ENCODE results near the gene CNNM3.
A peak's percentile ranks its signal among the peaks of the same experiment; 100 is the strongest.
"Not testable (repeated sequence)": the region's sequence is repeated elsewhere in the genome, so short reads cannot be mapped to it uniquely, and the experiment has no call there.

Gene CNNM3

GRCh38 chr2:96798733-96799622 lies 17.1 kb upstream of the CNNM3 start:
- no peak for DNase-seq (ENCODE audit: low read depth in 2 of 3, low spot score in 1 of 3)

- no peak for DNase-seq (ENCODE audit: low read depth in 2 of 3, low spot score in 1 of 3)
Observed at GRCh38 chr2:96799623-96799935, 16.5 kb upstream of the CNNM3 start.

DNA sequence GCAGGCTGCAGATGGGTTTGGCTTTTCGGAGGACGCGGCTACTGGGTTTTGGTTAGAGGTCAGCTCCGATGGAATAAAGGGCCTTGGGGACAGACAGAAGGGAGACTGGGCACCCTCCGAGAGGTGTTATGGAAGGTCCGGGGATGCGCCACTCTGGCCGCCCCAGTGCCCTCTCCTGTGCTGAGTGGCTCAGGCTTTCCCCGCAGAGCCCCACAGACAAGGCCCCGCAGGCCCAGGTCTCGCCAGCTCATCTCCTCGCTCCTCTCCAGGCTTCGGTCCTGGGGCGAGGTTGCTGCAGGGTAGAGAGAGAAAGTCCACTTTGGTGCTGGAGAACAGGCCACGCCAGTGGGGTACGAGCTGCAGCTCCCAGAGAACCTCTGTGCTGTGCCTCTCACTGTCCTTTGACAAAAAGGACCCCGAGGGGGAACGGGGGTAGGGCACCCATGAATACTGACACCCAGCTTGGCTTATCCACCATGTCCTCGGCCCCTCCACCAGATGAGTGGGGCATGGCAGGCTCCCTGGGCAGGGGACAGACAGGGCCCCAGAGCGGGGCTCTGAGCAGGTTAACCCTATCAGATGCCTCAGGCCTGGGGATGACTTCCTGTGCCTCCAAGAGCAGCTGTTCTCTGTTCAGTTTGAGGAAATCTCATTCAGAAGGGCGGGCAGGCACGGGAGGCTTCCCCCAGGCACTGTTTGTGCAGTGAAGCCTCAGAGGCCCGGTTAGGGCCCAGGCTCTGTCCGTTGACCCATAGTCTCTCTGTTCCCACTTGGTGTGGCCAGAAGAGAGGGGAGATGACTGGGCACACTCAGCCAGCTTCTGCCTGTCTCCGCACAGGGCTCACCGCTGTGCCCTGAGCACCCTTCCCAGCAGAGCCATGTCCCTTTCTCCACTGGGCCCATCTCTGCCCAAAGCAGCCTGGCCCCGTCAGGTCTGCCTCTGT lies 15.7 kb upstream of the CNNM3 start:
- DNase-seq (ENCODE audit: low read depth in 2 of 3, low spot score in 1 of 3): no peak

DNA sequence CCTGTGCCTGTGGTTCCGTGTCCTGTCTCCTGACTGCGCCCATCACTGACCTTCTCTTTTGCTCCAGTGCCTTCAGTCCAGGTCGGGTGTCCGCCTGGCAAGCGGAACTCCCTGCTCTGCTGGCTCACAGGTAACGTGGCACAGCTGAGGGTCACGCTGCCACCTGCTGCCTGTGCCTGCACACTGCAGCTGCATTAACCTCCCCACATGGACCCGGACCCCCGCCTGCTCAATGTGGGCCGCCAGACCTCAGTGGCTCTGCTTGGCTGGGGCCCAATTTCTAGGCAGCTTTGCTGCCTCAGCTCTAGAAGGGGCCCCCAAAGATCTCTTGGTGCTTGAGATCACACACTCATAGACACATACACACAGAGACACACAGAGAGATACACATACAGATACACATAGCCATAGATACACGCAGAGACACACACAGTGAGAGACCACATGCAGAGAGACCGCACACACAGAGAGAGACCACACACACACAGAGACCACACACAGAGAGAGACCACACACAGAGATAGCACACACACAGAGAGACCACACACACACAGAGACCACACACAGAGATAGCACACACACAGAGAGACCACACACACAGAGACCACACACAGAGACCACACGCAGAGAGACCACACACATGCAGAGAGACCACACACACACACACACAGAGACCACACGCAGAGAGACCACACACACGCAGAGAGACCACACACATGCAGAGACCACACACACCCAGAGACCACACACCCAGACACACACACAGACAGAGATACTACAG lies 14.9 kb upstream of the CNNM3 start:
- peak; percentile 56 to 71 (median 58) for DNase-seq (ENCODE audit: low read depth in 2 of 3, low spot score in 1 of 3)

GRCh38 chr2:96801786-96802595 lies 14.1 kb upstream of the CNNM3 start:
- DNase-seq (ENCODE audit: low read depth in 2 of 3, low spot score in 1 of 3): peak in 2 of 3 donors; percentile 37 to 58

- DNase-seq (ENCODE audit: low read depth in 2 of 3, low spot score in 1 of 3): no peak
Observed at GRCh38 chr2:96802721-96803120, 13.3 kb upstream of the CNNM3 start.

- DNase-seq (ENCODE audit: low read depth in 2 of 3, low spot score in 1 of 3): no peak
Observed at GRCh38 chr2:96804986-96805385, 11.1 kb upstream of the CNNM3 start.

DNA sequence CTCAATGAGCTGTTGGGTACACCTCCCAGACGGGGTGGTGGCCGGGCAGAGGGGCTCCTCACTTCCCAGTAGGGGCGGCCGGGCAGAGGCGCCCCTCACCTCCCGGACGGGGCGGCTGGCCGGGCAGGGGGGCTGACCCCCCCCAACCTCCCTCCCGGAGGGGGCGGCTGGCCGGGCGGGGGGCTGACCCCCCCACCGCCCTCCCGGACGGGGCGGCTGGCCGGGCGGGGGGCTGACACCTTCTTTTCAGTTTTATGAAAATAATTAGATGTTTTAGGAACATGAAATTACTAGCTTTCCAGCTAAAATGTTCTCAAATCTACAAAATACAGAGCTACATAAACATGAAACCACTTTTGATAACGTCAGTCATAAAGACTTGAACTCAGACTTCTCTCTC lies 10.1 kb upstream of the CNNM3 start:
- not testable (repeated sequence) for DNase-seq (ENCODE audit: low read depth in 2 of 3, low spot score in 1 of 3)

GRCh38 chr2:96806468-96807126 lies 9.5 kb upstream of the CNNM3 start:
- no peak for DNase-seq (ENCODE audit: low read depth in 2 of 3, low spot score in 1 of 3)

DNA sequence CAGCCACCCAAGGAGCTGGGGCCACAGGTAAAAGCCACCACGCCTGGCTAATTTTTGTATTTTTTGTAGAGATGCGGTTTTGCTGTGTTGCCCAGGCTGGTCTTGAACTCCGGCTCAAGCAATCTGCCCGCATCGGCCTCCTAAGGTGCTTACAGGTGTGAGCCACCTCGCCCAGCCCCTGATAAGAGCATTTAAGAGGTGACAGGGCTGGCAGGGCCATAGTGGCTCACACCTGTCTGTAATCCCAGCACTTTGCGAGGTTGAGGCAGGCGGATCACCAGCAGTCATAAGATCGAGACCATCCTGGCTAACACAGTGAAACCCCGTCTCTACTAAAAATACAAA lies 9.0 kb upstream of the CNNM3 start:
- DNase-seq (ENCODE audit: low read depth in 2 of 3, low spot score in 1 of 3): no peak

- no peak for DNase-seq (ENCODE audit: low read depth in 2 of 3, low spot score in 1 of 3)
Observed at GRCh38 chr2:96808176-96808837, 7.8 kb upstream of the CNNM3 start.

DNA sequence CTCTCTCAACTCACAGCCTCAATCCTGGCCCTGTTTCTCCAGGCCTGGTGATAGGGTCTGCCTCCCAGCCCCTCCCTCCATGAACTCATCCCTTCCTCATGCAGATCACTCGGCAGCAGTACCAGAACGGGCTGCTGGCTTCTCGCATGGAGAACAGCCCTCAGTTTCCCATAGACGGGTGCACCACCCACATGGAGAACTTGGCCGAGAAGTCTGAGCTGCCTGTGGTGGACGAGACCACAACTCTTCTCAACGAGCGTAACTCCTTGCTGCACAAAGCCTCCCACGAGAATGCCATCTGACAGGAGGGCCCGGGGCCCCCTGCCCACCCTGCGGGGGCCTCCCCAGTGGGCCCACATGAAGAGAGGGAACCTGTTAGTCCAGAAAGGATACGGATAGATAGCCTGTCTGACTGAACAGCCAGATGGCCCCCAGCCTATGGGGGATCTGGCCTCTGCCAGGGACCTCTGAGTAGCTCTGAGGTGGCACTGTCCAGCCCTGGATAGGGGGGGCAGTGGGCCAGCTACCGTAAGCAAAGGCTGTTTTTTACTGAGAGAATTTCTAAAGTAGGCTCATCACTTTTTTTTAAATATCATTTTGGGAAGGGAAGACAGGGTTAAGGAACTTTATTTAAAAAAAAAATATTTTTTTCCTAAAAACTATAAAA lies 6.7 kb upstream of the CNNM3 start:
- no peak for DNase-seq (ENCODE audit: low read depth in 2 of 3, low spot score in 1 of 3)

DNA sequence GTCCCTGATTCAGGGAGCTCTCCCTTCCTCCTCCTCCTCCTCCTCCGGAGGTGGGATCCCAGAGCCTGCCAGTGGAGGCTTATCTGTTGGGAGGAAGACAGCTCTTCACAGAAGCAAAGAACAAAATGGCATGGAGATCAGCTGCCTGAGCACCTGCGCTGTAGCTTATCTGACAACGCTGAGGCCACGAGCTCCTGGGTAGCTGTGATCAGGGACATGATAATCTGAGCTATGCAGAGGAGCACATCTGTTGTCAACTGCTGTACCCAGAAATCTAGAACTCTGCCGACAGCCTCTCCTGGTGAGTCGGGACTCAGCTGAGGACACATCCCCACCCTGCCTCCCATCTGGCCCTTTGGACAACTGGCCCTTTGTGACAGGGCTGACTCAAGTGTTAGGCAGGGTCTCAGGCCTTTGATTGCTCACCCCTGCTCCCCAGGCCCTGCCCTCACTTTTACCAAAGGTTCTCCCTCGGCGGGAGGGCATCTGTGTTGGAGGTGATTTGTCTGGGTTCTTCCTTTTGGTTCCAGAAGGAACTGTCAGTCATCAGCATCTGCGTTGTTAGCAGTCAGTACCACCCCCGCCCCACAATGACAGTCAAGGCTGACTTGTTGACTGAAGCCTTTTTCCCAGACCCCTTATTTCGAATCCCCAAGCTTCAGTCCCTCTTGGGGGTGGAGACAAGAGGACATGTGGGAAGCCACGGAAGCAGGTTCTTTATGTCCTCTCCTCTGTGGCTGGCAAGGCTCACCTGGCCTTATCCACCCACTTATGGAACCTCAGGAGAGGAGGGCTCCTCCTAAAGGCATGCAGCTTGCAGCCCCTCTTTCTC lies 5.9 kb upstream of the CNNM3 start:
- no peak for DNase-seq (ENCODE audit: low read depth in 2 of 3, low spot score in 1 of 3)

GRCh38 chr2:96810783-96811192 lies 5.3 kb upstream of the CNNM3 start:
- no peak for DNase-seq (ENCODE audit: low read depth in 2 of 3, low spot score in 1 of 3)

DNA sequence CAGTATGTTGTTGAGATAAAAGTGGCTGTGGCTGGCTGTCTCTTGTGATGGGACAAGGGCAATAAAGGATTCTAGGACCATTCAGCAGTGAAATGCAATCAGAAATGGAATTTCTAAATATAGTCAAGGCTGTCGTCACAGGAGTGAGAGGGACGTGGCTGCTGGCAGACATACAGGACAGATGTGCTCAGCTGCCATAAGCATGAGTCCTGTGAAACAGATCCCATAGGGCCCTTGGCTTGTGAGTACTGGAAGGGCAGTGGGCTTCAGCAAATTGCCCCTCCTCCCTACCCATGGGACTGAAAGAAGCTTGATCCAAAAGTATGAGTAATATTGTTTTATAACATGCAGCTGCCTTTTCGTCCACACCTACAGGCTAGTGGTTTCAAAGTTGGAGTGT lies 4.2 kb upstream of the CNNM3 start:
- no peak for DNase-seq (ENCODE audit: low read depth in 2 of 3, low spot score in 1 of 3)

DNA sequence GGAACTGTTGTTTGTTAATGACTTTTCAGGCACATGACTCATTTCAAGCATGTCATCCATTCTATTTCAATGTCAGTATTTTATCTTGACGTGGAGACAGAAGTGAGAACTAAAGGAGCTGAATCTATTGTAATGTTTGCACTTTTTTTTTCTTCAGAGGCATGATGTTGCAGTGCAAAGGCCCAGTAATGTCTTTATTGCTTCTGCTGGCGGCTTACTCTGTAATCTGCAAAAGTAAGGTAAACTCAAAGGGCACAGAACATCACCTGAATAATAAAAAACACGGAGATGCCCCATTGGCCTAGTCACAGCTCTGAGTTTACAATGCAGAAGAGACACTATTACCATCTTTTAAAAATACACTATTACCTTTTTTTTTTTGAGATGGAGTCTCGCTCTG lies 2.4 kb upstream of the CNNM3 start:
- DNase-seq (ENCODE audit: low read depth in 2 of 3, low spot score in 1 of 3): no peak

GRCh38 chr2:96815326-96816126 lies 542 bp upstream of the CNNM3 start:
- peak in 1 of 3 donors; percentile 16 for DNase-seq (ENCODE audit: low read depth in 2 of 3, low spot score in 1 of 3)

Data from stimulated activated CD4-positive, alpha-beta T cell treated with anti-CD3 and anti-CD28 coated beads, Interleukin-12 subunit alpha, Interleukin-12 subunit beta, amount 100 ng/mL, for 48 hours (primary cell).